HFFc6 (cell line): ENCODE measurements around the gene SLC44A3. TPM values are rescaled to one million over a fixed set of nuclear protein-coding genes. Genes with fewer than 3 reads are reported as not detected.
"Not testable (repeated sequence)": the region's sequence is repeated elsewhere in the genome, so short reads cannot be mapped to it uniquely, and the experiment has no call there.

Source experiments
- DNase-seq: peaks from one replicate; pipeline ENCODE4 v3.0.0-alpha.2; 2018
- H3K27ac Mint-ChIP-seq: 2 replicates; pipeline ENCODE4 v1.8.0; 2020; ENCODE audit warnings: mild to moderate bottlenecking, mixed read lengths
- H3K27me3 Mint-ChIP-seq: 2 replicates; pipeline ENCODE4 v1.8.0; 2021; ENCODE audit warnings: mild to moderate bottlenecking, moderate library complexity, mixed read lengths; ENCODE audit not compliant: insufficient read depth
- H3K36me3 Mint-ChIP-seq: 2 replicates; pipeline ENCODE4 v1.8.0; 2021; ENCODE audit warnings: low read depth, mixed read lengths
- H3K4me1 Mint-ChIP-seq: 2 replicates; pipeline ENCODE4 v1.8.0; 2020; ENCODE audit warnings: low read depth, mixed read lengths
- H3K4me3 Mint-ChIP-seq: 2 replicates; pipeline ENCODE4 v1.8.0; 2020; ENCODE audit warnings: mild to moderate bottlenecking, moderate library complexity, mixed read lengths
- H3K9me3 Mint-ChIP-seq: 2 replicates; pipeline ENCODE4 v1.8.0; 2020; ENCODE audit warnings: mild to moderate bottlenecking, mixed read lengths
- total RNA-seq, 6 experiments: library from RNA; stranded (reverse); fragmentation: NEBNext Ultra II Directional; extraction: Animal tissue kit (Norgen Biotek cat#: 25700); gene quantifications; 2 replicates in 1 of 6; 3 replicates in 5 of 6; pipeline ENCODE4 v1.2.3, GENCODE V29; 2021
- TF ChIP-seq, protein P1 (sequence below): fragments of 200-600 bp; sonication (generic); IDR thresholded peaks from 2 replicates; pipeline ENCODE4 v1.5.0; 2021; ENCODE audit warnings: antibody characterized with exemption, mild to moderate bottlenecking

The SLC44A3 gene
- total RNA-seq, 6 experiments from 2014 or later, result 0.62 to 1.8 (median 0.73) TPM

DNA sequence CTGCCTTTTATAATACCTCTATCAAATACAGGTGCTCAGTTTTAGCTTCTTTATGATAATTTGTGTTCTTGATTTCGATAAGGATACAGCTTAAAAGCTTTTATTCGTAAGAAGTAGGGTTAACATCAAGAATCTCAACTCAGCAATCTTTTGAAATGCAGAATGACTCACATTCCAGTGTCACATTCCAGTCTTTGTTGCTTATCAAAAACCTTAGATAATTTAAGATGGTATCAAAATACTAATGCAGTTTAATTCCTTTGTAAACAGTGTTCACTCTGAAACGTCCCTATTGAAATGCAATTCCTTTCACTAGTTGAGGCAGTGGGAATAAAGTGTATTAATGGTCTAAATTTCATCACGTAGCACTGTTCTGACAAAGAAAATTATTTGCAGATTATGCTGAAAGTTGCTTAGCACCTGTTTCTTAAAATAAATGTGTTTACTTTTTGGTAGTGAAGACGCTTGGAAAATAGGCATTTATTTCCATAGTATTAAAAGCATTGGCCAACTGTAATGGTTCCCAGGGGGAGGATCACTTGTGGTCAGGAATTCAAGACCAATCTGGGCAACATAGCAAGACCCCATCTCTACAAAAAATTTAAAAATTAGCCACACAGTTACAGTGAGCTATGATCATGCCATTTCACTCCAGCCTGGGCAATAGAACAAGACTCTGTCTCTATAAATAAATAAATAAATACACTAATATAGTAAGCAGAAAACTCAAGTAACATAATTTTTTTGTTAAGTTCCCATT lies 116.9 kb downstream of the SLC44A3 start:
- Mint-ChIP-seq H3K36me3 (no peaks in the 10 kb centered on the region), H3K27ac (no peak overlapping the region), H3K27me3 (no peaks in the 10 kb centered on the region), H3K4me3 (no peak overlapping the region), H3K4me1 (peaks cover 41% of the 10 kb centered on the region), H3K9me3 (no peaks in the 10 kb centered on the region)
- no peak for DNase-seq
- TF ChIP-seq, protein P1, sequence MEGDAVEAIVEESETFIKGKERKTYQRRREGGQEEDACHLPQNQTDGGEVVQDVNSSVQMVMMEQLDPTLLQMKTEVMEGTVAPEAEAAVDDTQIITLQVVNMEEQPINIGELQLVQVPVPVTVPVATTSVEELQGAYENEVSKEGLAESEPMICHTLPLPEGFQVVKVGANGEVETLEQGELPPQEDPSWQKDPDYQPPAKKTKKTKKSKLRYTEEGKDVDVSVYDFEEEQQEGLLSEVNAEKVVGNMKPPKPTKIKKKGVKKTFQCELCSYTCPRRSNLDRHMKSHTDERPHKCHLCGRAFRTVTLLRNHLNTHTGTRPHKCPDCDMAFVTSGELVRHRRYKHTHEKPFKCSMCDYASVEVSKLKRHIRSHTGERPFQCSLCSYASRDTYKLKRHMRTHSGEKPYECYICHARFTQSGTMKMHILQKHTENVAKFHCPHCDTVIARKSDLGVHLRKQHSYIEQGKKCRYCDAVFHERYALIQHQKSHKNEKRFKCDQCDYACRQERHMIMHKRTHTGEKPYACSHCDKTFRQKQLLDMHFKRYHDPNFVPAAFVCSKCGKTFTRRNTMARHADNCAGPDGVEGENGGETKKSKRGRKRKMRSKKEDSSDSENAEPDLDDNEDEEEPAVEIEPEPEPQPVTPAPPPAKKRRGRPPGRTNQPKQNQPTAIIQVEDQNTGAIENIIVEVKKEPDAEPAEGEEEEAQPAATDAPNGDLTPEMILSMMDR, result no peak

DNA sequence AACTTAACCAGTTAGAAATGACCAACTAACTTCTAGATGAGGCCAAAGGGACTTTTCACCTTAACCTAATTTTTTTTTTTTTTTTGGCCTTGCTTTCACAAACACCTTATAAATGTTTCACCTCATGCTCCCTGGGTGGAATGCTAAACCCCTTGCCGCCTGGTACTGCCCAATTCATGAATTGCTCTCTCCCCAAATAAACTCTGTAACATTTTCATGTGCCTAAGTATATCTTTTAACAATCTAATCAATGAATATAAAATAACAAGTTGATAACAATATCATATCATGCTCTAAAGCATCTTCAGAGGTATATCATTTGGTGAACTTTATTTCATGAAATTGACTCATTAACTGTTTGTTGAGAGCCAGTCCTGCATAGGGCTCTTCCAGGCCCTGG lies 117.7 kb downstream of the SLC44A3 start:
- Mint-ChIP-seq H3K27ac (no peak overlapping the region), H3K36me3 (no peaks in the 10 kb centered on the region), H3K9me3 (no peaks in the 10 kb centered on the region), H3K4me3 (no peak overlapping the region), H3K27me3 (no peaks in the 10 kb centered on the region), H3K4me1 (peaks cover 41% of the 10 kb centered on the region)
- TF ChIP-seq, protein P1, result no peak
- no peak for DNase-seq

DNA sequence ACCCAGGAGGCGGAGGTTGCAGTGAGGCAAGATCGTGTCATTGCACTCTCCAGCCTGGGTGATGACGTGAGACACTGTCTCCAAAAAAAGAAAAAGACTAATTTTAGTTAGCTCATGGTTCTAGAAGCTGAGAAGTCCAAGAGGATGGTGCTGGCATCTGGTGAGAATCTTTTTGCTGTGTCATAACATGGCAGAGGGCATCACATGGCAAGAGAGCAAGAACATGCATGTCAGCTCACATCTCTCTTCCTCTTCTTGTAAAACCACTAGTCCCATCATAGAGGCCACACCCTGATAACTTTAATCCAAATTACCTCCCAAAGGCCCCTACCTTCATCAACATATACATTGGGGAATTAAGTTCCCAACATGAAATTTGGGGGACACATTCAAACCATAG lies 120.6 kb downstream of the SLC44A3 start:
- Mint-ChIP-seq H3K36me3 (no peaks in the 10 kb centered on the region), H3K4me1 (peaks cover 29% of the 10 kb centered on the region), H3K9me3 (no peaks in the 10 kb centered on the region), H3K27ac (no peak overlapping the region), H3K27me3 (no peaks in the 10 kb centered on the region), H3K4me3 (no peak overlapping the region)
- no peak for DNase-seq
- TF ChIP-seq, protein P1, result no peak

DNA sequence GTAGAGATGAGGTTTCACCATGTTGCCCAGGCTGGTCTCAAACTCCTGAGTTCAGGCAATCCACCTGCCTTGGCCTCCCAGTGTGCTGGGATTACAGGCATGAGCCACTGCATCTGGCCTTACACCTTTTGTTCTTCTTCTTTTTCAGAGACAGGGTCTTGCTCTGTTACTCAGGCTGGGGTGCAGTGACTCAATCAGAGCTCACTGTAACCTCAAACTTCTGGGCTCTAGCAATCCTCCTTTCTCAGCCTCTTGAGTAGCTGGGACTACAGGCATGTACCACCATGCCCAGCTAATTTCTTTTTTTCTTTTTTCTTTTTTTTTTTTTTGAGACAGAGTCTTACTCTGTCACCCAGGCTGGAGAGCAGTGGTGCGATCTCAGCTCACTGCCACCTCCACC lies 121.3 kb downstream of the SLC44A3 start:
- H3K4me3 Mint-ChIP-seq, H3K27ac Mint-ChIP-seq, DNase-seq, H3K9me3 Mint-ChIP-seq, H3K36me3 Mint-ChIP-seq, H3K27me3 Mint-ChIP-seq: not testable (repeated sequence)
- H3K4me1 Mint-ChIP-seq, result peaks cover 23% of the 10 kb centered on the region

DNA sequence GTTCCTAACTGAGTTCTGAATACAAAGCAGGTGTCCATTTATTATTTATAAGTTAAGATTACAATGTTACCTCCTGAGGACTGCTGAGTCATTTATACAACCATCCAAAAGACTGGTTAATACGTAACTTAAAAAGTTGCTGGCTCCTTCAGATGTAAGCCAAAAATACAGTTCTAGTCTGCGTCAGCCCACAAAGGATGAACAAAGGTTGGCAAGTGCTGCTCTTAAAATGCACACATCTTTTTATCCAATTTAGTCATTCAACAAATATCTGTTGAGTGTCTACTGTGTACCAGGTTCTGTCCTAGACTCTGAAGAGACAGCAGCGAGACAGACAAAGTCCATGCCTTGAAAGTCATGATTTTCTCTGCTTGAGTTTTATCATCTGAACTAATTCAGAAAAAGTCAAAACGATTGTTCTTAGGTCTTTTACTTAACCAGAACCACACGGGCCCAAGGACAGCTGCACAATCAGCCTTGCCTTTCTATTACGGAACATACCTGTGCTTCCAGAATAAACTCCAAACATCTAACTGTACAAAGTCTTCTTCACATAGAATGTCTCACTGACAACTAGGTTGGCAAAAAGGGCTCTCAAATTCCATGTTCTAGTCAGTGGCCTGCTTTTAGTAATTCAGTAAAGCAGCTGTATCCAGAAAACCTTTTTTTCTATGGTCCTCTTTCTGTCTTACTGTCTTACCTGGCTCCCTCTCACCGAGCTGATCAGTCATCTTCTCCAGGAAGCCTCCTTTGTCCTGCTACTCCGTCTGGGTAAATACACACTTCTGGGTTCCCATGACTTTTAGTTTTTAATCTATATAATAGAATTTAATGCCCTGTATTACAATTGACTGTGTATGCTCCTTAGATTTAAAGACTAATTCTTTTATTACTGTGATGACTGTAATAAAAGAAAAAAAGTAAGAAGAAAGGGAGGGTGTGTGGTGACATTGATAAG lies 122.3 kb downstream of the SLC44A3 start:
- no peak for DNase-seq
- Mint-ChIP-seq H3K27ac (no peak overlapping the region), H3K36me3 (no peaks in the 10 kb centered on the region), H3K27me3 (no peaks in the 10 kb centered on the region), H3K9me3 (no peaks in the 10 kb centered on the region), H3K4me1 (peaks cover 23% of the 10 kb centered on the region), H3K4me3 (no peak overlapping the region)
- TF ChIP-seq, protein P1, result no peak

Other genes with a start within 250 kb of the SLC44A3 start
- 100 to 1,000 TPM; 210 to 253 (median 232) TPM for gene CNN3, start 106.8 kb downstream of the SLC44A3 start, total RNA-seq